Heart left ventricle (tissue), 16 donors: ENCODE measurements around the gene MS4A14. TPM values are rescaled to one million over a fixed set of nuclear protein-coding genes. Genes with fewer than 3 reads are reported as not detected.

Experiments used
- ATAC-seq, 4 donors: fragments of 200-7000 bp; cut with Tn5 transposase; one replicate each; pipeline ENCODE4 v1.9.1; 2020 to 2022; ENCODE audit warnings: moderate library complexity in 4 of 4, mild to moderate bottlenecking in 3 of 4, moderate number of reproducible peaks in 1 of 4
- DNase-seq, 5 donors: peaks; one replicate each; pipeline ENCODE4 v3.0.0-alpha.2; 2020
- H3K27ac ChIP-seq, 12 donors: fragments of 200-600 bp; sonication (generic) in 4 of 12; one replicate each; pipeline versions ENCODE4 v1.5.0 to v1.8.0; 2016 to 2022; ENCODE audit warnings: mild to moderate bottlenecking in 2 of 12
- H3K27me3 ChIP-seq, 9 donors: fragments of 200-600 bp; sonication (generic) in 2 of 9; one replicate each; pipeline versions ENCODE4 v1.5.1 to v1.8.0; 2016 to 2022; ENCODE audit warnings: mild to moderate bottlenecking in 3 of 9
- H3K36me3 ChIP-seq, 9 donors: fragments of 200-600 bp; sonication (generic) in 2 of 9; one replicate each; pipeline versions ENCODE4 v1.5.0 to v1.8.0; 2018 to 2022; ENCODE audit warnings: mild to moderate bottlenecking in 2 of 9
- H3K4me1 ChIP-seq, 12 donors: fragments of 200-600 bp; sonication (generic) in 4 of 12; one replicate each; pipeline versions ENCODE4 v1.5.0 to v1.8.0; 2016 to 2022; ENCODE audit warnings: mild to moderate bottlenecking in 3 of 12
- H3K4me3 ChIP-seq, 12 donors: fragments of 200-600 bp; sonication (generic) in 4 of 12; one replicate each; pipeline versions ENCODE4 v1.5.0 to v1.8.0; 2017 to 2022; ENCODE audit warnings: mild to moderate bottlenecking in 9 of 12, moderate library complexity in 4 of 12
- H3K9me3 ChIP-seq, 12 donors: fragments of 200-600 bp; sonication (generic) in 4 of 12; one replicate each; pipeline versions ENCODE4 v1.5.0 to v1.8.0; 2016 to 2022; ENCODE audit warnings: mild to moderate bottlenecking in 1 of 12
- POLR2A ChIP-seq, 2 donors: fragments of 450-650 bp; IDR thresholded peaks; one replicate each; pipeline ENCODE4 v1.6.1; 2017; ENCODE audit warnings: antibody characterized with exemption in 2 of 2, mild to moderate bottlenecking in 2 of 2, moderate library complexity in 2 of 2
- WGBS, 4 donors: extraction: QIAGEN DNeasy Blood & Tissue Kit in 2 of 4; methylation state at CpG; one replicate each; pipeline versions ENCODE4 v1.1.5 to v1.1.7; 2013 to 2018; 5-methylcytosine and 5-hydroxymethylcytosine counted together
- intact Hi-C, 10 donors: fragments of 100-400 bp; cut with DNase I; formaldehyde crosslinking; loops; one replicate each; pipeline versions ENCODE4 v1.11.1 to v1.14.2; 2022
- long read RNA-seq, 3 donors: library from polyadenylated mRNA; unstranded; transcript quantifications; one replicate each; pipeline ENCODE4 v2.0.0, GENCODE V29; 2020 to 2021
- polyA plus RNA-seq, 2 donors: library from polyadenylated mRNA; stranded (reverse); fragments of 200-250 nt; gene quantifications; one replicate each; pipeline ENCODE4 v1.2.3, GENCODE V29; 2013
- total RNA-seq, 9 donors: library from RNA; depleted of rRNA in 2 of 9; stranded (reverse); fragments of >200 nt in 2 of 9; fragmentation: NEBNext Ultra II Directional in 3 of 9; extraction: Animal tissue kit (Norgen Biotek cat#: 25700) in 3 of 9; gene quantifications; one replicate each; pipeline versions ENCODE4 v1.1.0 to v1.2.4, GENCODE V29; 2016 to 2023
- TF ChIP-seq, protein P1 (sequence below), 12 donors: fragments of 200-600 bp; sonication (generic) in 4 of 12; IDR thresholded peaks; one replicate each; pipeline versions ENCODE4 v1.5.0 to v1.8.0; 2018 to 2022; ENCODE audit warnings: antibody characterized with exemption in 12 of 12, mild to moderate bottlenecking in 5 of 12
- donor health status: ischemic (EF 13 %, LVEDD 7.1; RV severe dilation, severe dysfunction).
- donor health status: healthy with polysubstance abuse.
- donor health status: DM: no; HTN: yes; CAD: no.
- donor health status: DM: no; HTN: no; CAD: no.
- donor health status: ischemic (EF 25% LVEDD 6.9; RV normal size, moderate dysfunction).
- donor health status: ischemic (EF 25% LVEDD 5.7; RV mildly dilated, moderate dysfunction).
- donor health status: healthy.
- donor health status: DM: yes; HTN: yes; CAD: no.
- donor health status: ischemic (EF 35%, LVEDD 5.7; RV mildly dilated, moderate dysfunction).
- donor health status: nonischemic (EF 11% LVEDD 7.7; RV severe dilation, severe dysfunction).
- donor health status: DM: yes; HTN: yes; CAD: no.
- donor health status: PGD.
- donor health status: ischemic (EF 29% LVEDD 5.4; RV normal size, mild dysfunction).
- donor health status: nonischemic (EF 23%, LVEDD 6.1; RV moderate dilation, normal function).

Gene MS4A14
- 1 to 10 TPM in 3 of 9 donors, under 1 TPM in 6; 0.15 to 2.7 (median 0.50) TPM for total RNA-seq
- polyA plus RNA-seq: under 1 TPM; 0.12 to 0.69 TPM
- long read RNA-seq, donor 1, partial matches to known transcripts: 0 of 1 reads
- long read RNA-seq, donor 1, other reads (novel, unspliced or antisense): 1 of 1 reads
- long read RNA-seq, donor 2: 0 reads
- long read RNA-seq, donor 3, partial matches to known transcripts: 0 of 1 reads
- long read RNA-seq, donor 3, other reads (novel, unspliced or antisense): 1 of 1 reads

DNA sequence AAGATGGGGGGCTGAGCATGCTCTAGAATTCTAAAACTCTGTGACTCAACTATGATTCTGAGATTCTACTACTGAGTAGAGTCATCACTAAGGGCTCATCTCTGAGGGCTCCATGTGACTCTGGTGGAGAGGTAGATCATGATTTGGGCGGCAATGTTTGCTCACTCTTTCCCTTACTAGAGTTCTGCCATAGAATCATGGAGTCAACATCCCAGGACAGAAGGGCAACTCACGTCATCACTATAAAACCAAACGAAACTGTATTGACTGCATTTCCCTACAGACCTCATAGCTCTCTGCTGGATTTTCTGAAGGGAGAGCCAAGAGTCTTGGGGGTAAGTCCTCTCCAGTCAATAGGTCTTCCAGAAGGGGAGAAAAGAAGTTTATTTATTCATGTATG lies at the start of gene MS4A14:
TSS of gene MS4A14 (plus strand) at position 78 of the 400 bp plus-strand sequence. CDS start at position 198, 120 bp downstream.
- ATAC-seq: peak in 2 of 4 donors; percentile 24 to 57
- 52 to 73% (median 61%) methylated on average over 3 of the region's 3 CpGs for WGBS, 4 donors

DNA sequence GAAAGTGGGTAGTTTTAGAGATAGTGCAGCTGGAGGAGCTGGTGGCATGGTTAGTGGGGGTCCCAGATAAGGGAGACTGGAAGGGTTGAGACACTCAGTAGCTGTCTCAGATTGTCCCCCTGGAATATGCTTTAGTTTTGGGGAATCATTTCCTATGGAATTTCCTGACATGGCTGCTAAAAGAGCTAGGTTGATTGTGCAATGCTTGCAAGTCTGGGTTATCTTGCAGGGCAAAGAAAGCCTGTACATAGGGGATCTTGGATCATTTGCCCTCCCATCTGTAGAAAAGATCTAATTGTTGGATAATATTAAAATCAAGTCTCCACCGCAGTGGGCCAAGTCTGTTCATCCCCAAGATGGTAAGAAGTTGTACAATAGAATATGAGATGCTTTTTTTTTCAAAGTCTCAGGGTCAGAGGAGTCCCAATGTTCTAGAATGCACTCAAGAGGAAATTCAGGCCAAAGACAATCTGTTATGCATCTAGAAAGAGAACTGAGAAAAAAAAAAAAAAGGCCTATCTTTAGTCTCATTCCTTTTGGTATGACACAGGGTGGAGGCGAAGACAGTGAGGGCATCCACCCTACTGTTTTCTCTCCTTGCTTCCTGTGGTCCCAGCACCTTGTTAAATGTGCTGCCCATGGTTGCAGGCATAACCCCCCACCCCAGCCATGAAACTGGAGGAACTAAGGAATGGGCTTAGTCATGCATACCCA lies 49.0 kb upstream of the MS4A14 start:
- Histone ChIP-seq H3K36me3 (no peaks in the 10 kb centered on the region), H3K27ac (no peak overlapping the region), H3K4me1 (peaks cover 0 to 4% (median 0%) of the 10 kb centered on the region in 12 donors), H3K27me3 (peaks cover 0 to 8% (median 0%) of the 10 kb centered on the region in 9 donors), H3K4me3 (no peak overlapping the region), H3K9me3 (no peaks in the 10 kb centered on the region)
- no peak for ATAC-seq
- no peak for DNase-seq
- 84 to 88% (median 84%) methylated on average over 2 of the region's 2 CpGs for WGBS, 4 donors
- intact Hi-C loops: no loop called here
- TF ChIP-seq, protein P1, sequence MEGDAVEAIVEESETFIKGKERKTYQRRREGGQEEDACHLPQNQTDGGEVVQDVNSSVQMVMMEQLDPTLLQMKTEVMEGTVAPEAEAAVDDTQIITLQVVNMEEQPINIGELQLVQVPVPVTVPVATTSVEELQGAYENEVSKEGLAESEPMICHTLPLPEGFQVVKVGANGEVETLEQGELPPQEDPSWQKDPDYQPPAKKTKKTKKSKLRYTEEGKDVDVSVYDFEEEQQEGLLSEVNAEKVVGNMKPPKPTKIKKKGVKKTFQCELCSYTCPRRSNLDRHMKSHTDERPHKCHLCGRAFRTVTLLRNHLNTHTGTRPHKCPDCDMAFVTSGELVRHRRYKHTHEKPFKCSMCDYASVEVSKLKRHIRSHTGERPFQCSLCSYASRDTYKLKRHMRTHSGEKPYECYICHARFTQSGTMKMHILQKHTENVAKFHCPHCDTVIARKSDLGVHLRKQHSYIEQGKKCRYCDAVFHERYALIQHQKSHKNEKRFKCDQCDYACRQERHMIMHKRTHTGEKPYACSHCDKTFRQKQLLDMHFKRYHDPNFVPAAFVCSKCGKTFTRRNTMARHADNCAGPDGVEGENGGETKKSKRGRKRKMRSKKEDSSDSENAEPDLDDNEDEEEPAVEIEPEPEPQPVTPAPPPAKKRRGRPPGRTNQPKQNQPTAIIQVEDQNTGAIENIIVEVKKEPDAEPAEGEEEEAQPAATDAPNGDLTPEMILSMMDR (IDR thresholded peaks at IDR 0.05): no peak
- no peak for TF ChIP-seq POLR2A (IDR thresholded peaks at IDR 0.05)

More for the DNA sequence above, at the start of gene MS4A14:
- Histone ChIP-seq H3K4me1 (peaks cover 0 to 38% (median 0%) of the 10 kb centered on the region in 12 donors), H3K36me3 (no peaks in the 10 kb centered on the region), H3K4me3 (no peak within 1 kb of the TSS), H3K9me3 (no peaks in the 10 kb centered on the region), H3K27me3 (no peaks in the 10 kb centered on the region), H3K27ac (peak within 1 kb of the TSS in 2 of 12 donors; percentile 22 to 84)
- intact Hi-C loops: no loop called here
- TF ChIP-seq, protein P1 (IDR thresholded peaks at IDR 0.05): no peak
- TF ChIP-seq POLR2A (IDR thresholded peaks at IDR 0.05): no peak
- no peak for DNase-seq

GRCh38 chr11:60348116-60348515 lies 48.1 kb upstream of the MS4A14 start:
- TF ChIP-seq POLR2A (IDR thresholded peaks at IDR 0.05): no peak
- TF ChIP-seq, protein P1 (IDR thresholded peaks at IDR 0.05): no peak
- no peak overlapping the region for H3K4me3 ChIP-seq
- H3K36me3 ChIP-seq: no peaks in the 10 kb centered on the region
- no peak for DNase-seq
- H3K9me3 ChIP-seq: no peaks in the 10 kb centered on the region
- H3K4me1 ChIP-seq: peaks cover 0 to 4% (median 0%) of the 10 kb centered on the region in 12 donors
- H3K27me3 ChIP-seq: no peaks in the 10 kb centered on the region
- no peak overlapping the region for H3K27ac ChIP-seq
- ATAC-seq: no peak
- whole genome bisulfite sequencing, 4 donors: 61 to 73% (median 64%) methylated on average over 2 of the region's 2 CpGs
- intact Hi-C loops: no loop called here

GRCh38 chr11:60349990-60350389 lies 46.3 kb upstream of the MS4A14 start:
- no peak for ATAC-seq
- Histone ChIP-seq H3K4me3 (no peak overlapping the region), H3K36me3 (no peaks in the 10 kb centered on the region), H3K9me3 (peaks cover 0 to 6% (median 0%) of the 10 kb centered on the region in 12 donors), H3K4me1 (peaks cover 0 to 4% (median 0%) of the 10 kb centered on the region in 12 donors), H3K27ac (peak overlapping the region in 1 of 12 donors; percentile 44), H3K27me3 (no peaks in the 10 kb centered on the region)
- DNase-seq: no peak
- whole genome bisulfite sequencing, 4 donors: 70 to 96% (median 76%) methylated on average over 1 of the region's 1 CpG
- TF ChIP-seq, protein P1 (IDR thresholded peaks at IDR 0.05): no peak
- no peak for TF ChIP-seq POLR2A (IDR thresholded peaks at IDR 0.05)
- intact Hi-C loops: no loop called here
